HAP-1 (cell line): ENCODE measurements around the gene ZNF415.

Experiments
- DNase-seq, 2 experiments: peaks; one replicate each; pipeline ENCODE4 v3.0.0-alpha.2; 2016 to 2020; ENCODE audit warnings: low spot score in 2 of 2
- H3K27me3 ChIP-seq: fragments of 250-450 bp; sonication (Bioruptor Pico); 2 replicates; pipeline ENCODE4 v1.5.1; 2020; ENCODE audit warnings: low read depth, mild to moderate bottlenecking, moderate library complexity
- H3K36me3 ChIP-seq: fragments of 250-450 bp; sonication (Bioruptor Pico); replicated peaks from 2 replicates; pipeline ENCODE4 v1.5.1; 2020; ENCODE audit warnings: mild to moderate bottlenecking
- H3K4me1 ChIP-seq: fragments of 250-450 bp; sonication (Bioruptor Pico); 2 replicates; pipeline ENCODE4 v1.5.1; 2020; ENCODE audit warnings: mild to moderate bottlenecking
- H3K4me3 ChIP-seq: fragments of 250-450 bp; sonication (Bioruptor Pico); 2 replicates; pipeline ENCODE4 v1.5.1; 2020; ENCODE audit warnings: mild to moderate bottlenecking, moderate library complexity
- H3K9me3 ChIP-seq: fragments of 250-450 bp; sonication (Bioruptor Pico); 2 replicates; pipeline ENCODE4 v1.5.1; 2020; ENCODE audit warnings: mild to moderate bottlenecking, moderate library complexity
- in situ Hi-C: fragments of 300-500 bp; cut with MboI; formaldehyde crosslinking; loops from 3 replicates; pipeline ENCODE4 v1.14.3; 2020; ENCODE audit warnings: low sequenced_read_pairs, inconsistent platforms, mixed read lengths

Gene ZNF415

GRCh38 chr19:53132141-53132991, at the start of gene ZNF415:
TSS of gene ZNF415 (minus strand) at chr19:53132910. CDS start at chr19:53122676, 10,234 bp downstream.
- no peak within 1 kb of the TSS for H3K4me3 ChIP-seq
- in situ Hi-C loops: no loop called here
- no peaks in the 10 kb centered on the region for H3K27me3 ChIP-seq
- no peaks in the 10 kb centered on the region for H3K9me3 ChIP-seq
- no peaks in the 10 kb centered on the region for H3K36me3 ChIP-seq
- no peaks in the 10 kb centered on the region for H3K4me1 ChIP-seq
- no peak for DNase-seq

GRCh38 chr19:53182202-53182601, 49.5 kb upstream of the ZNF415 start:
- Histone ChIP-seq H3K4me1 (no peaks in the 10 kb centered on the region), H3K27me3 (no peaks in the 10 kb centered on the region), H3K36me3 (no peaks in the 10 kb centered on the region), H3K9me3 (no peaks in the 10 kb centered on the region), H3K4me3 (no peak overlapping the region)
- in situ Hi-C loops: no loop called here
- DNase-seq: no peak

GRCh38 chr19:53177986-53178385, 45.3 kb upstream of the ZNF415 start:
- in situ Hi-C loops: no loop called here
- no peak overlapping the region for H3K4me3 ChIP-seq
- no peak for DNase-seq
- H3K27me3 ChIP-seq: no peaks in the 10 kb centered on the region
- no peaks in the 10 kb centered on the region for H3K36me3 ChIP-seq
- no peaks in the 10 kb centered on the region for H3K9me3 ChIP-seq
- H3K4me1 ChIP-seq: no peaks in the 10 kb centered on the region

- DNase-seq: no peak
- in situ Hi-C loops: no loop called here
- no peaks in the 10 kb centered on the region for H3K4me1 ChIP-seq
- H3K9me3 ChIP-seq: no peaks in the 10 kb centered on the region
- no peaks in the 10 kb centered on the region for H3K36me3 ChIP-seq
- no peak overlapping the region for H3K4me3 ChIP-seq
- H3K27me3 ChIP-seq: no peaks in the 10 kb centered on the region
These were observed 40.2 kb upstream of the ZNF415 start for GRCh38 chr19:53172889-53173288.

- peaks cover 8% of the 10 kb centered on the region; the same call in 1 of the 2 replicates for H3K9me3 ChIP-seq
These were observed 33.0 kb upstream of the ZNF415 start for GRCh38 chr19:53165691-53166091.

GRCh38 chr19:53161123-53161522, 28.4 kb upstream of the ZNF415 start:
- in situ Hi-C loops: no loop called here
- Histone ChIP-seq H3K27me3 (no peaks in the 10 kb centered on the region), H3K4me1 (no peaks in the 10 kb centered on the region), H3K36me3 (no peaks in the 10 kb centered on the region), H3K4me3 (no peak overlapping the region), H3K9me3 (peaks cover 4% of the 10 kb centered on the region; the same call in 1 of the 2 replicates)
- DNase-seq: no peak

More at GRCh38 chr19:53165691-53166091, 33.0 kb upstream of the ZNF415 start:
- H3K4me1 ChIP-seq: no peaks in the 10 kb centered on the region
- no peak for DNase-seq
- in situ Hi-C loops: no loop called here
- no peaks in the 10 kb centered on the region for H3K36me3 ChIP-seq
- H3K27me3 ChIP-seq: no peaks in the 10 kb centered on the region
- H3K4me3 ChIP-seq: no peak overlapping the region

GRCh38 chr19:53160350-53160749, 27.6 kb upstream of the ZNF415 start:
- no peaks in the 10 kb centered on the region for H3K4me1 ChIP-seq
- no peak for DNase-seq

GRCh38 chr19:53158119-53158656, 25.5 kb upstream of the ZNF415 start:
- Histone ChIP-seq H3K27me3 (no peaks in the 10 kb centered on the region), H3K4me1 (no peaks in the 10 kb centered on the region), H3K4me3 (no peak overlapping the region), H3K9me3 (no peaks in the 10 kb centered on the region; the same call in 1 of the 2 replicates), H3K36me3 (no peaks in the 10 kb centered on the region)
- in situ Hi-C loops: no loop called here
- DNase-seq: no peak

More at GRCh38 chr19:53160350-53160749, 27.6 kb upstream of the ZNF415 start:
- no peaks in the 10 kb centered on the region for H3K36me3 ChIP-seq
- H3K27me3 ChIP-seq: no peaks in the 10 kb centered on the region
- in situ Hi-C loops: no loop called here
- H3K9me3 ChIP-seq: peaks cover 4% of the 10 kb centered on the region; the same call in 1 of the 2 replicates
- H3K4me3 ChIP-seq: no peak overlapping the region

GRCh38 chr19:53157626-53158025, 24.9 kb upstream of the ZNF415 start:
- Histone ChIP-seq H3K36me3 (no peaks in the 10 kb centered on the region), H3K9me3 (no peaks in the 10 kb centered on the region; the same call in 1 of the 2 replicates), H3K4me1 (no peaks in the 10 kb centered on the region), H3K4me3 (no peak overlapping the region), H3K27me3 (no peaks in the 10 kb centered on the region)
- no peak for DNase-seq
- in situ Hi-C loops: no loop called here

GRCh38 chr19:53156850-53157249, 24.1 kb upstream of the ZNF415 start:
- no peak overlapping the region for H3K4me3 ChIP-seq
- no peaks in the 10 kb centered on the region for H3K36me3 ChIP-seq
- no peaks in the 10 kb centered on the region; the same call in 1 of the 2 replicates for H3K9me3 ChIP-seq
- in situ Hi-C loops: no loop called here
- no peaks in the 10 kb centered on the region for H3K4me1 ChIP-seq
- H3K27me3 ChIP-seq: no peaks in the 10 kb centered on the region
- DNase-seq: no peak

- in situ Hi-C loops: no loop called here
- no peak for DNase-seq
- H3K27me3 ChIP-seq: no peaks in the 10 kb centered on the region
- peaks cover 8% of the 10 kb centered on the region; the same call in 1 of the 2 replicates for H3K9me3 ChIP-seq
- H3K4me3 ChIP-seq: no peak overlapping the region
- H3K4me1 ChIP-seq: no peaks in the 10 kb centered on the region
- no peaks in the 10 kb centered on the region for H3K36me3 ChIP-seq
These were observed 14.9 kb upstream of the ZNF415 start for GRCh38 chr19:53147645-53148044.

- in situ Hi-C loops: no loop called here
- no peak overlapping the region for H3K4me3 ChIP-seq
- no peaks in the 10 kb centered on the region for H3K36me3 ChIP-seq
- H3K27me3 ChIP-seq: no peaks in the 10 kb centered on the region
- no peaks in the 10 kb centered on the region for H3K9me3 ChIP-seq
- H3K4me1 ChIP-seq: no peaks in the 10 kb centered on the region
- no peak for DNase-seq
These were observed 7.6 kb upstream of the ZNF415 start for GRCh38 chr19:53140351-53140750.

GRCh38 chr19:53136432-53136831, 3.7 kb upstream of the ZNF415 start:
- Histone ChIP-seq H3K36me3 (no peaks in the 10 kb centered on the region), H3K4me3 (no peak overlapping the region), H3K27me3 (no peaks in the 10 kb centered on the region), H3K9me3 (no peaks in the 10 kb centered on the region), H3K4me1 (no peaks in the 10 kb centered on the region)
- in situ Hi-C loops: no loop called here
- no peak for DNase-seq

- Histone ChIP-seq H3K36me3 (no peaks in the 10 kb centered on the region), H3K4me1 (no peaks in the 10 kb centered on the region), H3K4me3 (no peak overlapping the region), H3K27me3 (no peaks in the 10 kb centered on the region), H3K9me3 (no peaks in the 10 kb centered on the region)
- in situ Hi-C loops: no loop called here
- no peak for DNase-seq
These were observed 983 bp downstream of the ZNF415 start for GRCh38 chr19:53131727-53132126.
